GM23338 (cell line): ENCODE results near the gene GAL3ST2. TPM values are rescaled to one million over a fixed set of nuclear protein-coding genes. Genes with fewer than 3 reads are reported as not detected.

Source experiments
- ATAC-seq: fragments of 200-7000 bp; cut with Tn5 transposase; 3 replicates; pipeline ENCODE4 v1.9.1; 2020
- DNase-seq: peaks from one replicate; pipeline ENCODE4 v3.0.0-alpha.2; 2015; ENCODE audit warnings: low spot score
- H2AFZ ChIP-seq: fragments of 200-600 bp; sonication (generic); 2 replicates; pipeline ENCODE4 v1.8.0; 2016; ENCODE audit warnings: antibody characterized with exemption, mild to moderate bottlenecking, moderate library complexity
- H3F3A ChIP-seq: fragments of 200-600 bp; sonication (generic); replicated peaks from 2 replicates; pipeline ENCODE4 v1.8.0; 2017; ENCODE audit warnings: antibody characterized with exemption, mixed run types, low read depth
- H3K27ac ChIP-seq: fragments of 200-600 bp; sonication (generic); 2 replicates; pipeline ENCODE4 v1.6.1; 2016; ENCODE audit warnings: low read depth
- H3K27me3 ChIP-seq: fragments of 200-600 bp; sonication (generic); 2 replicates; pipeline ENCODE4 v1.8.0; 2016; ENCODE audit warnings: mild to moderate bottlenecking, mixed run types, moderate library complexity; ENCODE audit not compliant: insufficient read depth
- H3K36me3 ChIP-seq: fragments of 200-600 bp; sonication (generic); 2 replicates; pipeline ENCODE4 v1.8.0; 2016; ENCODE audit warnings: mild to moderate bottlenecking; ENCODE audit not compliant: insufficient read depth
- H3K4me1 ChIP-seq: fragments of 200-600 bp; sonication (generic); 2 replicates; pipeline ENCODE4 v1.8.0; 2016; ENCODE audit warnings: mild to moderate bottlenecking, moderate library complexity; ENCODE audit not compliant: insufficient read depth
- H3K4me2 ChIP-seq: fragments of 200-600 bp; sonication (generic); 2 replicates; pipeline ENCODE4 v1.7.1; 2017; ENCODE audit warnings: mixed run types
- H3K4me3 ChIP-seq: fragments of 200-600 bp; sonication (generic); 2 replicates; pipeline ENCODE4 v1.6.1; 2016; ENCODE audit warnings: mixed run types
- H3K79me2 ChIP-seq: fragments of 200-600 bp; sonication (generic); replicated peaks from 2 replicates; pipeline ENCODE4 v1.8.0; 2017; ENCODE audit warnings: mild to moderate bottlenecking; ENCODE audit not compliant: insufficient read depth
- H3K9me2 ChIP-seq: fragments of 200-600 bp; sonication (generic); 2 replicates; pipeline ENCODE4 v1.8.0; 2017; ENCODE audit not compliant: insufficient read depth
- H4K20me1 ChIP-seq: fragments of 200-600 bp; sonication (generic); replicated peaks from 2 replicates; pipeline ENCODE4 v1.8.0; 2017; ENCODE audit warnings: mild to moderate bottlenecking; ENCODE audit not compliant: insufficient read depth
- H3K27ac Mint-ChIP-seq: 2 replicates; pipeline ENCODE4 v1.8.0; 2020; ENCODE audit warnings: inconsistent platforms, mild to moderate bottlenecking, moderate library complexity, mixed read lengths
- H3K27me3 Mint-ChIP-seq: 3 replicates; pipeline ENCODE4 v1.8.0; 2022; ENCODE audit warnings: low read depth, mild to moderate bottlenecking, moderate library complexity, mixed read lengths, inconsistent platforms; ENCODE audit not compliant: insufficient read depth, poor library complexity
- H3K36me3 Mint-ChIP-seq: 3 replicates; pipeline ENCODE4 v1.8.0; 2021; ENCODE audit warnings: low read depth, mild to moderate bottlenecking, inconsistent platforms, moderate library complexity, mixed read lengths
- H3K4me1 Mint-ChIP-seq: 3 replicates; pipeline ENCODE4 v1.8.0; 2020; ENCODE audit warnings: mild to moderate bottlenecking, inconsistent platforms, mixed read lengths
- H3K4me3 Mint-ChIP-seq: 3 replicates; pipeline ENCODE4 v1.8.0; 2021; ENCODE audit warnings: moderate library complexity, mild to moderate bottlenecking, inconsistent platforms, mixed read lengths
- H3K9me3 Mint-ChIP-seq: 3 replicates; pipeline ENCODE4 v1.8.0; 2020; ENCODE audit warnings: moderate library complexity, mild to moderate bottlenecking, inconsistent platforms, mixed read lengths
- CREB1 ChIP-seq: fragments of 250-450 bp; sonication (Bioruptor Pico); IDR thresholded peaks from 2 replicates; pipeline ENCODE4 v1.5.0; 2020; ENCODE audit warnings: low read depth, mild to moderate bottlenecking, moderate library complexity
- EZH2 ChIP-seq: fragments of 200-600 bp; sonication (generic); IDR thresholded peaks from one replicate; pipeline ENCODE4 v1.8.0; 2017; ENCODE audit warnings: antibody characterized with exemption, mild to moderate bottlenecking, low read depth; ENCODE audit not compliant: unreplicated experiment
- EZH2phosphoT487 ChIP-seq: fragments of 200-600 bp; sonication (generic); IDR thresholded peaks from one replicate; pipeline ENCODE4 v1.8.1; 2018; ENCODE audit warnings: antibody characterized with exemption; ENCODE audit not compliant: unreplicated experiment
- JUNB ChIP-seq: IDR thresholded peaks from one replicate; pipeline ENCODE4 v1.6.1; 2016; ENCODE audit warnings: antibody characterized with exemption; ENCODE audit not compliant: unreplicated experiment
- NANOG ChIP-seq: IDR thresholded peaks from 2 replicates; pipeline ENCODE4 v1.6.1; 2016; ENCODE audit warnings: antibody characterized with exemption, borderline replicate concordance
- POLR2AphosphoS5 ChIP-seq: IDR thresholded peaks from 2 replicates; pipeline ENCODE4 v1.6.1; 2016; ENCODE audit warnings: antibody characterized with exemption, low read depth
- STAT1 ChIP-seq: IDR thresholded peaks from one replicate; pipeline ENCODE4 v1.6.1; 2016; ENCODE audit warnings: antibody characterized with exemption; ENCODE audit not compliant: unreplicated experiment
- ZNF114 ChIP-seq: fragments of 250-450 bp; sonication (Bioruptor Pico); IDR thresholded peaks from 2 replicates; pipeline ENCODE4 v1.5.0; 2020; ENCODE audit warnings: mild to moderate bottlenecking, moderate library complexity
- polyA plus RNA-seq: library from polyadenylated mRNA; unstranded; fragments of >200 nt; fragmentation: Nextera tagmentation; extraction: Ambion mirVana; gene quantifications from 2 replicates; pipeline ENCODE4 v1.2.1, GENCODE V29; 2016
- total RNA-seq: library from RNA; depleted of rRNA; stranded (reverse); fragments of >200 nt; shearing (Covaris generic); gene quantifications from 2 replicates; pipeline ENCODE4 v1.2.3, GENCODE V29; 2014
- TF ChIP-seq, protein P1 (sequence below), 2 experiments: fragments of 200-600 bp in 1 of 2; sonication (generic) in 1 of 2; conservative IDR thresholded peaks; 2 replicates each; pipeline versions ENCODE4 v1.5.1 to v1.6.1; 2016 to 2017; ENCODE audit warnings: antibody characterized with exemption in 2 of 2, low read depth in 2 of 2, mild to moderate bottlenecking in 2 of 2, moderate library complexity in 1 of 2
- TF ChIP-seq, protein P2 (sequence below): IDR thresholded peaks from one replicate; pipeline ENCODE4 v1.6.1; 2018; ENCODE audit warnings: antibody characterized with exemption; ENCODE audit not compliant: unreplicated experiment

The GAL3ST2 gene
- total and polyA plus RNA-seq, 2 experiments from 2014 or later = 0.19 to 0.24 TPM

GRCh38 chr2:241730671-241731293 lies 45.8 kb upstream of the GAL3ST2 start:
- H3K27me3 ChIP-seq = no peaks in the 10 kb centered on the region
- no peaks in the 10 kb centered on the region; the same call in 1 of the 2 replicates for H3K4me1 ChIP-seq
- no peaks in the 10 kb centered on the region for H4K20me1 ChIP-seq
- TF ChIP-seq ZNF114 (CRISPR knock-in tag) = no peak
- TF ChIP-seq EZH2 = no peak
- no peak for TF ChIP-seq NANOG
- no peak for TF ChIP-seq JUNB
- TF ChIP-seq, protein P1, sequence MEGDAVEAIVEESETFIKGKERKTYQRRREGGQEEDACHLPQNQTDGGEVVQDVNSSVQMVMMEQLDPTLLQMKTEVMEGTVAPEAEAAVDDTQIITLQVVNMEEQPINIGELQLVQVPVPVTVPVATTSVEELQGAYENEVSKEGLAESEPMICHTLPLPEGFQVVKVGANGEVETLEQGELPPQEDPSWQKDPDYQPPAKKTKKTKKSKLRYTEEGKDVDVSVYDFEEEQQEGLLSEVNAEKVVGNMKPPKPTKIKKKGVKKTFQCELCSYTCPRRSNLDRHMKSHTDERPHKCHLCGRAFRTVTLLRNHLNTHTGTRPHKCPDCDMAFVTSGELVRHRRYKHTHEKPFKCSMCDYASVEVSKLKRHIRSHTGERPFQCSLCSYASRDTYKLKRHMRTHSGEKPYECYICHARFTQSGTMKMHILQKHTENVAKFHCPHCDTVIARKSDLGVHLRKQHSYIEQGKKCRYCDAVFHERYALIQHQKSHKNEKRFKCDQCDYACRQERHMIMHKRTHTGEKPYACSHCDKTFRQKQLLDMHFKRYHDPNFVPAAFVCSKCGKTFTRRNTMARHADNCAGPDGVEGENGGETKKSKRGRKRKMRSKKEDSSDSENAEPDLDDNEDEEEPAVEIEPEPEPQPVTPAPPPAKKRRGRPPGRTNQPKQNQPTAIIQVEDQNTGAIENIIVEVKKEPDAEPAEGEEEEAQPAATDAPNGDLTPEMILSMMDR (conservative IDR thresholded peaks at IDR 0.05; ENCODE audit: low read depth in 2 of 2) = no peak
- no peak for TF ChIP-seq EZH2phosphoT487
- TF ChIP-seq, protein P2, sequence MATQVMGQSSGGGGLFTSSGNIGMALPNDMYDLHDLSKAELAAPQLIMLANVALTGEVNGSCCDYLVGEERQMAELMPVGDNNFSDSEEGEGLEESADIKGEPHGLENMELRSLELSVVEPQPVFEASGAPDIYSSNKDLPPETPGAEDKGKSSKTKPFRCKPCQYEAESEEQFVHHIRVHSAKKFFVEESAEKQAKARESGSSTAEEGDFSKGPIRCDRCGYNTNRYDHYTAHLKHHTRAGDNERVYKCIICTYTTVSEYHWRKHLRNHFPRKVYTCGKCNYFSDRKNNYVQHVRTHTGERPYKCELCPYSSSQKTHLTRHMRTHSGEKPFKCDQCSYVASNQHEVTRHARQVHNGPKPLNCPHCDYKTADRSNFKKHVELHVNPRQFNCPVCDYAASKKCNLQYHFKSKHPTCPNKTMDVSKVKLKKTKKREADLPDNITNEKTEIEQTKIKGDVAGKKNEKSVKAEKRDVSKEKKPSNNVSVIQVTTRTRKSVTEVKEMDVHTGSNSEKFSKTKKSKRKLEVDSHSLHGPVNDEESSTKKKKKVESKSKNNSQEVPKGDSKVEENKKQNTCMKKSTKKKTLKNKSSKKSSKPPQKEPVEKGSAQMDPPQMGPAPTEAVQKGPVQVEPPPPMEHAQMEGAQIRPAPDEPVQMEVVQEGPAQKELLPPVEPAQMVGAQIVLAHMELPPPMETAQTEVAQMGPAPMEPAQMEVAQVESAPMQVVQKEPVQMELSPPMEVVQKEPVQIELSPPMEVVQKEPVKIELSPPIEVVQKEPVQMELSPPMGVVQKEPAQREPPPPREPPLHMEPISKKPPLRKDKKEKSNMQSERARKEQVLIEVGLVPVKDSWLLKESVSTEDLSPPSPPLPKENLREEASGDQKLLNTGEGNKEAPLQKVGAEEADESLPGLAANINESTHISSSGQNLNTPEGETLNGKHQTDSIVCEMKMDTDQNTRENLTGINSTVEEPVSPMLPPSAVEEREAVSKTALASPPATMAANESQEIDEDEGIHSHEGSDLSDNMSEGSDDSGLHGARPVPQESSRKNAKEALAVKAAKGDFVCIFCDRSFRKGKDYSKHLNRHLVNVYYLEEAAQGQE = no peak
- TF ChIP-seq CREB1 (CRISPR knock-in tag) = no peak
- TF ChIP-seq STAT1 = no peak
- TF ChIP-seq POLR2AphosphoS5 = no peak
- H3F3A ChIP-seq = 0 out of 2 replicates have a peak, but pooled peaks cover 7% of the 10 kb centered on the region
- no peak overlapping the region for H3K4me3 ChIP-seq
- no peaks in the 10 kb centered on the region for H3K4me1 Mint-ChIP-seq
- no peaks in the 10 kb centered on the region for H3K9me2 ChIP-seq
- H2AFZ ChIP-seq = no peak overlapping the region
- no peak for ATAC-seq
- H3K4me3 Mint-ChIP-seq = no peak overlapping the region
- H3K79me2 ChIP-seq = no peaks in the 10 kb centered on the region
- no peak for DNase-seq
- H3K36me3 Mint-ChIP-seq = peaks cover under 1% of the 10 kb centered on the region; the same call in 1 of the 3 replicates
- H3K9me3 Mint-ChIP-seq = no peaks in the 10 kb centered on the region; the same call in 2 of the 3 replicates
- H3K27ac Mint-ChIP-seq = no peak overlapping the region; the same call in 1 of the 2 replicates
- peaks cover 19% of the 10 kb centered on the region for H3K27me3 Mint-ChIP-seq
- no peak overlapping the region for H3K27ac ChIP-seq
- H3K36me3 ChIP-seq = no peaks in the 10 kb centered on the region
- H3K4me2 ChIP-seq = no peak overlapping the region
